Adipocyte (in vitro differentiated cells): ENCODE results near the gene CORIN.

ENCODE experiments used
- DNase-seq: peaks from one replicate; pipeline ENCODE4 v3.0.0-alpha.2; 2015; ENCODE audit warnings: low read depth
- H3K27me3 ChIP-seq: replicated peaks from 2 replicates; pipeline ENCODE4 v1.7.0; 2013; ENCODE audit warnings: mild to moderate bottlenecking, low read length, moderate library complexity; ENCODE audit not compliant: control insufficient read depth, insufficient read depth
- H3K36me3 ChIP-seq: 2 replicates; pipeline ENCODE4 v1.7.0; 2013; ENCODE audit warnings: low read length, mild to moderate bottlenecking, moderate library complexity; ENCODE audit not compliant: control insufficient read depth, insufficient read depth, severe bottlenecking
- H3K4me1 ChIP-seq: 2 replicates; pipeline ENCODE4 v1.7.0; 2013; ENCODE audit warnings: mild to moderate bottlenecking, low read length, moderate library complexity; ENCODE audit not compliant: control insufficient read depth, insufficient read depth
- H3K4me3 ChIP-seq: 2 replicates; pipeline ENCODE4 v1.7.0; 2013; ENCODE audit warnings: mild to moderate bottlenecking, low read length, moderate library complexity
- H3K9ac ChIP-seq: 2 replicates; pipeline ENCODE4 v1.7.0; 2013; ENCODE audit warnings: mild to moderate bottlenecking, low read length, moderate library complexity
- H3K9me3 ChIP-seq: 2 replicates; pipeline ENCODE4 v1.7.0; 2013; ENCODE audit warnings: mild to moderate bottlenecking, low read length, moderate library complexity; ENCODE audit not compliant: control insufficient read depth

The CORIN gene

GRCh38 chr4:47639531-47639930, 198.3 kb downstream of the CORIN start:
- DNase-seq = no peak
- Histone ChIP-seq H3K36me3 (no peaks in the 10 kb centered on the region), H3K27me3 (no peaks in the 10 kb centered on the region), H3K4me1 (peaks cover 2% of the 10 kb centered on the region), H3K9ac (no peak overlapping the region), H3K4me3 (no peak overlapping the region), H3K9me3 (no peaks in the 10 kb centered on the region)

GRCh38 chr4:47631161-47631560, 206.7 kb downstream of the CORIN start:
- H3K36me3 ChIP-seq = no peaks in the 10 kb centered on the region
- H3K4me1 ChIP-seq = no peaks in the 10 kb centered on the region
- no peaks in the 10 kb centered on the region for H3K9me3 ChIP-seq
- no peak overlapping the region for H3K4me3 ChIP-seq
- H3K9ac ChIP-seq = no peak overlapping the region
- no peaks in the 10 kb centered on the region for H3K27me3 ChIP-seq
- DNase-seq = no peak

- no peaks in the 10 kb centered on the region for H3K27me3 ChIP-seq
- no peaks in the 10 kb centered on the region for H3K36me3 ChIP-seq
- H3K9me3 ChIP-seq = no peaks in the 10 kb centered on the region
- H3K4me1 ChIP-seq = no peaks in the 10 kb centered on the region
- H3K9ac ChIP-seq = no peak overlapping the region
- H3K4me3 ChIP-seq = no peak overlapping the region
- DNase-seq = peak; percentile 34
Observed at GRCh38 chr4:47624031-47624441, 213.8 kb downstream of the CORIN start.

GRCh38 chr4:47621181-47621580, 216.7 kb downstream of the CORIN start:
- Histone ChIP-seq H3K4me1 (no peaks in the 10 kb centered on the region), H3K36me3 (no peaks in the 10 kb centered on the region), H3K27me3 (no peaks in the 10 kb centered on the region), H3K9me3 (no peaks in the 10 kb centered on the region), H3K9ac (no peak overlapping the region), H3K4me3 (no peak overlapping the region)
- no peak for DNase-seq

GRCh38 chr4:47619691-47620090, 218.2 kb downstream of the CORIN start:
- no peaks in the 10 kb centered on the region for H3K9me3 ChIP-seq
- no peaks in the 10 kb centered on the region for H3K36me3 ChIP-seq
- DNase-seq = no peak
- H3K4me3 ChIP-seq = no peak overlapping the region
- H3K27me3 ChIP-seq = no peaks in the 10 kb centered on the region
- H3K9ac ChIP-seq = no peak overlapping the region
- H3K4me1 ChIP-seq = no peaks in the 10 kb centered on the region

- H3K9ac ChIP-seq = no peak overlapping the region
- no peaks in the 10 kb centered on the region for H3K27me3 ChIP-seq
- no peaks in the 10 kb centered on the region for H3K36me3 ChIP-seq
- no peak overlapping the region for H3K4me3 ChIP-seq
- no peak for DNase-seq
- no peaks in the 10 kb centered on the region for H3K4me1 ChIP-seq
- H3K9me3 ChIP-seq = no peaks in the 10 kb centered on the region
Observed at GRCh38 chr4:47617607-47618006, 220.3 kb downstream of the CORIN start.

- H3K4me3 ChIP-seq = no peak overlapping the region
- no peak for DNase-seq
- H3K9me3 ChIP-seq = no peaks in the 10 kb centered on the region
- no peaks in the 10 kb centered on the region for H3K4me1 ChIP-seq
- no peaks in the 10 kb centered on the region for H3K36me3 ChIP-seq
- H3K9ac ChIP-seq = no peak overlapping the region
- no peaks in the 10 kb centered on the region for H3K27me3 ChIP-seq
Observed at GRCh38 chr4:47615385-47615784, 222.5 kb downstream of the CORIN start.

- no peaks in the 10 kb centered on the region for H3K4me1 ChIP-seq
- H3K9ac ChIP-seq = no peak overlapping the region
- H3K4me3 ChIP-seq = no peak overlapping the region
- no peak for DNase-seq
- H3K9me3 ChIP-seq = no peaks in the 10 kb centered on the region
- no peaks in the 10 kb centered on the region for H3K27me3 ChIP-seq
- H3K36me3 ChIP-seq = no peaks in the 10 kb centered on the region
Observed at GRCh38 chr4:47612116-47613023, 225.5 kb downstream of the CORIN start.

GRCh38 chr4:47606482-47606881, 231.4 kb downstream of the CORIN start:
- DNase-seq = no peak
- Histone ChIP-seq H3K27me3 (no peaks in the 10 kb centered on the region), H3K4me1 (no peaks in the 10 kb centered on the region), H3K9me3 (no peaks in the 10 kb centered on the region), H3K36me3 (no peaks in the 10 kb centered on the region), H3K4me3 (no peak overlapping the region), H3K9ac (no peak overlapping the region)

GRCh38 chr4:47598896-47599295, 239.0 kb downstream of the CORIN start:
- Histone ChIP-seq H3K4me3 (no peak overlapping the region), H3K36me3 (no peaks in the 10 kb centered on the region), H3K9ac (no peak overlapping the region), H3K9me3 (no peaks in the 10 kb centered on the region), H3K27me3 (no peaks in the 10 kb centered on the region), H3K4me1 (no peaks in the 10 kb centered on the region)
- no peak for DNase-seq

GRCh38 chr4:47598320-47598719, 239.5 kb downstream of the CORIN start:
- Histone ChIP-seq H3K4me1 (no peaks in the 10 kb centered on the region), H3K4me3 (no peak overlapping the region), H3K36me3 (no peaks in the 10 kb centered on the region), H3K9ac (no peak overlapping the region), H3K27me3 (no peaks in the 10 kb centered on the region), H3K9me3 (no peaks in the 10 kb centered on the region)
- no peak for DNase-seq

GRCh38 chr4:47597696-47598095, 240.2 kb downstream of the CORIN start:
- Histone ChIP-seq H3K4me3 (no peak overlapping the region), H3K9me3 (no peaks in the 10 kb centered on the region), H3K9ac (no peak overlapping the region), H3K4me1 (no peaks in the 10 kb centered on the region), H3K27me3 (no peaks in the 10 kb centered on the region), H3K36me3 (peaks cover 4% of the 10 kb centered on the region)
- no peak for DNase-seq
